HL-60/S4 treated with phorbol 12-myristate 13-acetate at 8.2 ng/mL for 4 days and 3 days (cell line): ENCODE results near the gene OPRD1.
"Not testable (repeated sequence)": the region's sequence is repeated elsewhere in the genome, so short reads cannot be mapped to it uniquely, and the experiment has no call there.

ENCODE experiments used
- in situ Hi-C: fragments of 300-500 bp; cut with MboI; formaldehyde crosslinking; loops from 2 replicates; pipeline ENCODE4 v1.15.0; 2022; ENCODE audit warnings: low sequenced_read_pairs

Gene OPRD1

DNA sequence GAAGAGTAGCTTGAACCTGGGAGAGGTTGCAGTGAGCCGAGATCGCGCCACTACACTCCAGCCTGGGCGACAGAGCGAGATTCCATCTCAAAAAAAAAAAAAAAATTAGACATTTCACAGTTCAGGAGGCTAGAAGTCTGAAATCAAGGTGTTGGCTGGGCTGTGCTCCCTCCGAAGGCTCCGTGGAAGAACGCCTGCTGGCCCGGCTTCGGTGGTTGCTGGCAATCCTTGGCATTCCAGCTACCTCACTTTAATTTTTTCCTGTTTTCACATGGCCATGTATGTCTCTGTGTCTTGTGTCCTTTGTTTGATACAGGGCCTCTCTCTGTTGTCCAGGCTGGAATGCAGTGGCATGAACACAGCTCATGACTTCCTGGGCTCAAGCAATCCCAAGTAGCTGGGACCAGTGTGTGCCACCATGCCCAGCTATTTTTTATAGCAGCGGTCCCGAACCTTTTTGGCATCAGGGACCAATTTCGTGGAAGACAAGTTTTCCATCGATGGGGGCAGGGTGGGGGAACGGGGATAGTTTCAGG is 24.5 kb downstream of the OPRD1 start:
- in situ Hi-C loops, result no loop called here

DNA sequence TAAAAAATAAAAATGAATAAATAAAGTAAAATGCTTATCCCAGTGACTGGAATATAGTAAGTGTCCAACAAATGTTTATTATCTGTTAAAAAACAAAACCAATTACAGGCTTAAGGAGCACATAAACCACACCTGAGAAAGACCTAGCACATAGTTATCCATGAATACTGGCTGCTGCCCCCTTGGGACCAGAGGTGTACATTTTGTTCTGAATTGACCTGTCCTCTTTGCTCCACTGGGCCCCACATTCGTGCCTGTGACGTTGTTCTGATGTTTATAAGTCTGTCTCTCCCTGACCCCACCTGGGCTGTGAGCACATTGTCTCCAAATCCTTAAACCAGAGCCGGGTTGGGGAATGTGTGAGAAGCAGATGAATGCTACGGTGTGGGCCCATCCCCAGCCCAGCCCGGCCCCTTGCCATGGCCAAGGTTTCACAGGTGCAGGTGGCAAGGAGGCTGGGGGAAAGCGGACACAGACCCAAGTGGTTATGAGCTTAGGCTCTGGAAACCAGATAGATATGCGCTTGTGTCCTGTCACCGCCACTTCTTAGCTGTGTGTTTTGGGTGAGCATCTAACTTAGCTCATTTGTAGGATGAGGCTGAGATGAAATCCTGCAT is 29.1 kb downstream of the OPRD1 start:
- in situ Hi-C loops, result no loop called here

DNA sequence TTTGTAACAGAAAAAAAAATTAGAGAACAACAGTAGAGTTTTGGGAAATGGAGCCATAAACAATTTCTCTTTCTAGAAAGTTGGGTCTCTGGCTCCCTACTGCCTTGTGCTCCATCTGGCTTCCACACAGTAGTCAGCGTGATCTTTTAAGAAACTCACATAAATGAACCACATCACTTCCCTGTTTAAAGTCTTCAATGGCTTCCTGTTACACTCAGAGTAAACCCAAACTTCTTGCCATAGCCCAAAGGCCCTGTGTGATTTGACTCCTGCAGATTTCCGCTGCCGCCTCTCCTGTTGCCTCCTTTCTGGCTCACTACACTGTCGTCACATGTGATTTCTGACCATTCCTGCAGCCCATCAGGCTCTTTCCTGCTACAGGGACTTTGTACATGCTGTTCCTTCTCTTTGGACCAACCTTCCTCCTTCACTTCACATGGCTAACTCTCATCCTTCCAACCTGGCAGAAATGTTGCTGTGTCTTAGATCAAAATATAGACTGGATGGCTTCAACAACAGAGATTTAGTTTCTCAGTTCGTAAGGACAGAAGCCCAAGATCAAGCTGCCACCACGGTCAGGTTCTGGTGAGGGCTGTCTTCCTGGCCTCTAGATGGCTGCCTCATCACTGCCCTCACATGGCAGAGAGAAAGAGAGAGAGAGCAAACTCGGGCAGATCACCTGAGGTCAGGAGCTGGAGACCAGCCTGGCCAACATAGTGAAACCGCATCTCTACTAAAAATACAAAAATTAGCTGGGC is 34.0 kb downstream of the OPRD1 start:
- in situ Hi-C loops, result no loop called here

DNA sequence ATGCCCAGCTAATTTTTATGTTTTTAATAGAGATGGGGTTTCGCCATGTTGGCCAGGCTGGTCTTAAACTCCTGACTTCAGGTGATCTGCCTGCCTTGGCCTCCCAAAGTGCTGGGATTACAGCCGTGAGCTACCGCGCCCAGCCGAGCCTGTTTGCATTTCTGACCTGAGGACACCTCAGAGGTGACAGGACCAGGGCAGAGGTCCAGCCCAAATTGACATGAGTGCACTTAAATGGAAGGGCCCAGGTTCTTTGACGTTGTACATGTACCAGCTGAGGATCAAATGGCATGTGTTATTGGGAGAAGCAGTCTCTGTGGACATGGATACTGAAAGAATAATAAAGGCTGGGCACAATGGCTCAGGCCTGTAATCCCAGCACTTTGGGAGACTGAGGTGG is 35.2 kb downstream of the OPRD1 start:
- in situ Hi-C loops, result not testable (repeated sequence)

DNA sequence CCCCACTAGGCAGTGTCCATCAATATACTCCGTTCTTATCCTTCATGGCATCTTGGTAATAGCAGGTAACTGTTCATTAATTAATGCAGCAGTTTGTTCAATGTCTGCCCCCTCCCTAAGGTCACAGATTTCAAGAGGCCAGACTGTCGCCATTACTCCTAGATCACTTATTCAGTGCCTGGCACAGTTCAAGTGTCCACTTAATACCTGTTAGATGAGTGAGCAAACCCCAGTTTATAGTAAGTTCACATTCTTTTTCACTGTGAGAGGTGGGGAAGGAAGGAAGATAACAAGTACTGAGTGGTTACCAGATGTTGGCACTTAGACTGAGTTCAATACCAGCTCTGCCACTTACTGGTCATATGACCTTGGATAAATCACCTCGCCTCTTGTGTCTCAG is 36.4 kb downstream of the OPRD1 start:
- in situ Hi-C loops, result no loop called here

DNA sequence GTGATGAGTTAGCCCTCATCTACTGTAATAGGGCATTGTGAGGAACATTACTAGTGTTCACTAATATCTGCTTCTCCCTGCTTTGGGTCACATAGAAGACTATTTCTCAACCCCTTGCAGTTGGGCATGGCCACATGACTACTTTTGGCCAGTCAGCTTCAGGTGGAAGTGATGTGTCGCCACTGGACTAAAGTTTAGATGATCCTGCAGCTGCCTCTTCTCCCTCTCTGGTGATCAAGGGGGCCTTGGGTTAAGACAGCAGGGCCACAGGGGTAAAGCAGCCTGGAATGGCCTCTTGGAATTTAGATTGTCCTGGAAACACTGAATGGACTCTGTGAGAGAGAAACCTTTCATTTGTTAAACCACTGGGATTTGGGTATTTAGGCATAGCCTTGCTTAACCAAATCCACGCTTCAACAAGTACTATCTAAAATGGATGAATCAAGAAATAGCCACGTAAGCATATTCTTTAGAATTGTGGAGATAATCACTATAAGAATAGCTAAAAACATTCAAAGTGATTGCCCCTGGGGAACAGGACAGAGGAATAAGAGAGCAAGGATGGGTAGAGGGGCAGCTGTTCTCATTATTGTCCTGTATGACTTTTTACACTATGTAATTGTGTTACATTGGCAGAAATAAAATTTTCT is 41.2 kb downstream of the OPRD1 start:
- in situ Hi-C loops, result no loop called here

DNA sequence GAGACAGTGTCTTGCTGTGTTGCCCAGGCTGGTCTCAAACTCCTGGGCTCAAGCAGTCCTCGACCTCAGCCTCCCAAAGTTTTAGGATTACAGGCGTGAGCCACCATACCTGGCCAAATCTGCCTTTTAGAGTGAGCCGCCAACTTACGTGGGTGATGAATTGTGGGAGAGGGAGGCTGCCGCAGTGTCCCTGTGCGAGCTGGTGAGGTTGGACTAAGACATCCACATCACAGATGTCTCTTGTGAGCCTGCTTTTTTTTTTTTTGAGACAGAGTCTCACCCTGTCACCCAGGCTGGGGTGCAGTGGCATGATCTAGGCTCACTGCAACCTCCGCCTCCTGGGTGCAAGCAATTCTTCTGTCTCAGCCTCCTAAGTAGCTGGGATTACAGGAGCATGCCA is 42.4 kb downstream of the OPRD1 start:
- in situ Hi-C loops, result not testable (repeated sequence)

DNA sequence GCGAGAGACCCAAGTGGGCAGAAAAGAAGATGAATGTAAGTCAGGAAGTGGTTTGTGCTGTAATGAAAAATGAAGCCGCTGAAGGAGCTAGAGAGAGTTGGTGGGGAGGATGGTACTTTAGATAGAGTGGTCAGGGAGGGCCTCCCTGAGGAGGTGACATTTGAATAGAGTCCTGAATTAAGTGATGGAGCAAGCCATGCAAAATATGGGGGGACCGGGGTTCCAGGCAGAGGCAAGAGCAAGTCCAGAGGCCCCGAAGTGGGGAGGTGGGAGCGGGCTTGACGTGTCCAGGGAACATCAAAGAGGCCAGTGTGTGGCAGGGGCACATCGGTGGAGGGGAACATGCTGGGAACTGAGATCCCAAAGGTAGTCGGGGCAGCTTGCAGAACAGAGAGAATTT is 43.1 kb downstream of the OPRD1 start:
- in situ Hi-C loops, result no loop called here

DNA sequence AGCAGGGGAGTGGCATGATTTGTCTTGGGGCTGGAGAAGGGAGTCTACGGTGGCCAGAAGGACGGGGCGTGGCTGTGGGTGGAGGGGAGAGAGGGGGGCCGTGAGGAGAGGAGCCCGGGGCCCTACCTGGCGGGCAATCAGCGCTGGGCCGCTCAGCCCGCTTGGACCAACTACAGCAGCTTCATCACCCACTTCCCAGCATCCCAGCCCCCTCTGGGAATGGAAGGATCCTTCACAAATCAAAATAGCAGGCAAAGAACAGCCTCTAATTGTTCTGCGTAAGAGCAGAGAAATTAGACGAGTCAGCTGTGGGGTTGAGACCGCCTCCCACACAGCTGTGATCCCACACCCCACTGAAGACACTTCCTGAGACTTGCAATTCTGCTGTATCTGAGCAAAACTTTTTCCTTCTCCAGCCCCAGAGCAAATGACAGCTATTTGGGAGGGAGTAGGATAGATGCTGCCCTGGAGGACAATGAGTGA is 43.5 kb downstream of the OPRD1 start:
- in situ Hi-C loops, result no loop called here

DNA sequence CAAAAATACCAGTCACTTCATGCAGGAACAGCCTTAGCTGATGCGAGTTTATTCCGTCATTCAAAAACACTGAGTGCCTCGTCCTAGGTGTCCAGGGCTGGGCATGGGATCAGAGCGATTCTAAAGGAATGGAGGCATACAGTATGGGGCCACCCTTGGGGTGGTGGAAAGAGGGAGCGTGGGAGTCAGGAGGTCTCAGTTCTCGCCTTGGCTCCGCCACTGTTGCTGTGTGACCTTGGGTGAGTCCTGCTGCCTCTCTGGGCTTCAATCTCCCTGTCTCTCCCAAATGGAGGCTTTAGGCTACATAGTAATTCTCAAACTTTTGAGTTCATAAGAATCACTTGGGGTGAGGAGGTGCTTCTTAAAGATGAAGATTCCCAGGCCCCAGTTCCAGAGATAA is 44.0 kb downstream of the OPRD1 start:
- in situ Hi-C loops, result no loop called here

DNA sequence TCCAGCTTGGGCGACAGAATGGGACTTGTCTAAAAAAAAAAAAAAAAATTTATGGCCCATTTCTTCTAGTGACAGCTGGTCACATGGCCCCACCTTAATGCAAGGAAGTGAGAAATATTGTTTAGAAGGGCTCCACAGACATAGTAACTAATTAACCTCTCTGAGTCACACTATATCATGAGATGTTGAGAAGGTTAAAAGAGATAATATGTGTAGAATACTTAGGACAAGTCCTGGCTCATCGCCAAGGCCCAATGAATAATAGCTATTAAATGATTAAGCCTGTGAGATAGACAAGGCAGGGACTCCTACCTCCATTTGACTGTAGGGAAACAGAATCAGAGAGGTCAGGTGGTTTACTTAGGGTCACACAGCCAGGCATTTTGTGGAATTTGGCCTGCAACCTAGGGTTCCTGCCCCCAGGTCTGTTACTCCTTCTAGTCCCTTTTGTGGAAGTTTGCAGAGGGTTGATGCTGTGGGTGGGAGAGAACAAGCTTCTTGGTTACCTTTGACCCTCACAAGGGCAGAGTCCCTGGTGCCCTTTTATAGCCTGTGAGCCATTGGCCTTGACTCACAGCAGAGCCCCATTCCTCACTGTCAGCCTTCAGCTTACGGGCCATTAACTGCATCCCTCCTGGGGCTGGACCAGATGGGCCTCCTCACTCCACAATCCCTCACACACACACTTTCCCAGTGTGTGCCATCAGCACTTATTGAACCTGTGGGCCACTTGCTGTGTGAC is 48.5 kb downstream of the OPRD1 start:
- in situ Hi-C loops, result no loop called here

DNA sequence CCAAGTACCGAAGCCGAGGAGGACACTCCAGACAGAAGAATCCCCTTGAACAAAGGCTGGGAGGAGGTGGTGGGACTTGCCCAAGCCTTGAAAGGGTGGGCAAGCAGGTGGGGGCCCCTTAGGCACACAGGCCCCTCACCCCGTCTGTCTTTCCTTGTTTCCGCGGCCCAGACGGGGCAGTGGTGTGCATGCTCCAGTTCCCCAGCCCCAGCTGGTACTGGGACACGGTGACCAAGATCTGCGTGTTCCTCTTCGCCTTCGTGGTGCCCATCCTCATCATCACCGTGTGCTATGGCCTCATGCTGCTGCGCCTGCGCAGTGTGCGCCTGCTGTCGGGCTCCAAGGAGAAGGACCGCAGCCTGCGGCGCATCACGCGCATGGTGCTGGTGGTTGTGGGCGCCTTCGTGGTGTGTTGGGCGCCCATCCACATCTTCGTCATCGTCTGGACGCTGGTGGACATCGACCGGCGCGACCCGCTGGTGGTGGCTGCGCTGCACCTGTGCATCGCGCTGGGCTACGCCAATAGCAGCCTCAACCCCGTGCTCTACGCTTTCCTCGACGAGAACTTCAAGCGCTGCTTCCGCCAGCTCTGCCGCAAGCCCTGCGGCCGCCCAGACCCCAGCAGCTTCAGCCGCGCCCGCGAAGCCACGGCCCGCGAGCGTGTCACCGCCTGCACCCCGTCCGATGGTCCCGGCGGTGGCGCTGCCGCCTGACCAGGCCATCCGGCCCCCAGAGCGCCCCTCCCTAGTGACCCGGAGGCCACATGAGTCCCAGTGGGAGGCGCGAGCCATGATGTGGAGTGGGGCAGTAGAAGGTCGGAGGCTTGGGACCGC is 50.8 kb downstream of the OPRD1 start:
- in situ Hi-C loops, result no loop called here

DNA sequence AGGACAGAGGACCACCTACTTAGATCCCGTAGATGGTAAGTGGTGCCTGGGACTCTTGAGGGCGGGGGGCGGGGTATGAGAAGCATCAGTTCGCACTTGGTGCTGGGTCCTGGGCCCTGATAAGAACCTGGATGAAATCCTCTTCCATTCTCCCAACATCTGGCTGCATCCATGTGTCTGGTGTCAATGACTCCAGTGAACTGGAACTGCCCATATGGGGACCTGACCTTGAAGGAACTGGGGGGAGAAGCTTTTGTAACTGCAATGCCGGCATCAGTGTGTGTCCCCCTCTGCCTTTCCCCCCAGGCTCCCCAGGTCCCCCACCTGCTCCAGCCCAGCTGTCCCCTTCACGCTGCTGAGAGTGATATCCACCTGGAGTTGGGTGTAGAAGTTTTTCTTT is 52.7 kb downstream of the OPRD1 start:
- in situ Hi-C loops, result loop anchor here (5.0 kb wide), 1 partner anchor 77 kb away; no protein-coding TSS in a partner anchor

DNA sequence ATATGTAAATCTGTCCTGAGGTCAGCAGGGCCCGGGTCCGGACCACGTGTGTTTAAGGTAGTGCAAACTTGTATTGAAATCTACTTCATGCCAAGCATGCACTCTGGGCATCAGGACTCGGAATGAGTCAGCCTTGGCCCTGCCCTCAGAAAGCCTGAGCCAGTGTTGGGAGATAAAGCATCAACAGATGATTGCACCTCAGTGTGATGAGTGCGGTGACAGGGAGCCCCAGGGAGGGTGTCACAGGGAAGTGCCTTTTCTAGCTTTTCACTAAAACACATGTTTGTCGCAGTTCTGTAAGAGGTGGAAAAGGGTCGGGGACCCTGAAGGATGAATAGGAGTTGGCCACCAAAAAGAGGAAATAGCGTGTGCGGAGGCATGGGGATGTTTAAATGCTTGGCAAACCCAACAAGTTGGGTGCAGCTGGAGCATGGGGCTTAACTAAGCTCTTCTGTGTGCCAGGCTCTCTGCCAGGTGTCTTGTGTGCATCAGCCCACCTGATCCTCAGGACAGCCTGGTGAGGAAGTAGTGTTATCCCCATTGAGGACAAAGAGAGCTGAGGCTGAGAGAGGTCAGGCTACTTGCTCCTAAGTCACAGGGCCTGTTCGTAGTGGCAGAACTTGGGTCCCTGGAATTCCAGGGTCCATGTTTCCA is 54.2 kb downstream of the OPRD1 start:
- in situ Hi-C loops, result loop anchor here (5.0 kb wide), 1 partner anchor 79 kb away; no protein-coding TSS in a partner anchor

DNA sequence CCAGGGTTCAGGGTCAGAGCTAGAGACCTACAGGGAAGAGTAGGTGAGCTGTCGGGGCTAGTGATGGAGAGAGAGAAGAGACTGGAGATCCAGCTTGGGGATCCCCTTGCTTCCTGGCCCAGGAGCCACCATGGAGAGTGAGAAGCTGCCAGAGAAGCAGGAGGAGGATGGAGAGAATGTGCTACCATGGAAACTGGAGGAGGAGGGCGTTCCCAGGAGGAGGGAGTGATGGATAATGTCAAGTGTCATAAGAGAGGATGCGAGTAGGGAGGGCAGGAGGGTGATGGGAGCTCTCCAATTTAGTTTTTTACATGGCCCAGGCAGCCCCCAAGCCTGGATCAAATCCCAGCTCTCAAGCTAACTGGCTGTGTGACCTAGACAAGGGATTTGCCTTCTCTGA is 55.9 kb downstream of the OPRD1 start:
- in situ Hi-C loops, result loop anchor here (5.0 kb wide), 1 partner anchor 81 kb away; no protein-coding TSS in a partner anchor

DNA sequence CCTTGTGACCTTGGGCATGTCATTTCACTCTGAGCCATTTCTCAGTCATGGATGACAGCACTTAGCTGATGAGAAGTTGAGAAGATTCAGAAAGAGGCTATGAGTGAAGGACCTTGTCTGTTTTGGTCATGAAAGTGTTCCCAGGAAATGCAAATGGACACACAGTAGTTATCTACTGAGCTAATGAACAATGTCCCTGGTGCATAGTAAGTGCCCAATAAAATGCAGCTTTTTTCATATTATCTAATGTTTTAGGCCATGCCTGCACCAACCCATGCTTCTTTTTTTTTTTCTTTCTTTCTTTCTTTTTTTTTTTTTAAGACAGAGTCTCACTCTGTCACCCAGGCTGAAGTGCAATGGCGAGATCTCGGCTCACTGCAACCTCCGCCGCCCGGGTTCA is 58.0 kb downstream of the OPRD1 start:
- in situ Hi-C loops, result loop anchor here (5.0 kb wide), 1 partner anchor 83 kb away; no protein-coding TSS in a partner anchor

DNA sequence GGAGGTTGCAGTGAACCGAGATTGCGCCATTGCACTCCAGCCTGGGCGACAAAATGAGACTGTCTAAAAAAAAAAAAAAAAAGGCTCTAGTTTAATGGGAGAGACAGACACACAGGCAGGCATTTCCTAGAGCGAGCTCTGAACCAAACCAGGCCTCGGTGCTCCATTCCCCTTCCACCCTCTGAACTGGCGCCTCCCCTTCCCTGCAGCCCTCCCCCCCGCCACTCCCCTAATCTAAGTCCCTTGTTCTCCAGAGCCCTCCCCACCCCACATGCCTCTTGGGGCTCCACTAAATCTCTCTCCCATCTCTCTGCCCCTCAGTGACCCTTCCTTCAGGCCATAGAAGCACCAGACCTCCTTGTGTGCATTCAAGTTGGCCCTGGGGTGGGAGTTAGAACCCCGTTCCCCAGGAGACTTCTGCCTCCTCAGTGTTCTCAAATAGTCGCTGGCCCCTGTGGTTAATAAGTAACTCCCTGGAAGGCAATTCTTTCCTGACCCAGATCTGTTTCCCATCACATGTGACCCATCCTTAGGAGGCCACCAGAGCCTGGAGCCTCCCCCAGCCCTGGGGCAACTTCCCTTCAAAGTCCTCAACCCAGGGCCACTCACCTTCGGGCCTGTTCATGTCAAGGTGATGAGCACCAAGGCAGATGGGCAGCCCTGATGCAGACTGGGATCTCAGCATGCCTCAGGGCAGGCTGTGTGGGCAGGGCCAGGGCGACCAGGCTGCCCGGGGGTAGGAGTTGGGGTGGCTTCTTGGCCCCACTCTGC is 59.8 kb downstream of the OPRD1 start:
- in situ Hi-C loops, result no loop called here

DNA sequence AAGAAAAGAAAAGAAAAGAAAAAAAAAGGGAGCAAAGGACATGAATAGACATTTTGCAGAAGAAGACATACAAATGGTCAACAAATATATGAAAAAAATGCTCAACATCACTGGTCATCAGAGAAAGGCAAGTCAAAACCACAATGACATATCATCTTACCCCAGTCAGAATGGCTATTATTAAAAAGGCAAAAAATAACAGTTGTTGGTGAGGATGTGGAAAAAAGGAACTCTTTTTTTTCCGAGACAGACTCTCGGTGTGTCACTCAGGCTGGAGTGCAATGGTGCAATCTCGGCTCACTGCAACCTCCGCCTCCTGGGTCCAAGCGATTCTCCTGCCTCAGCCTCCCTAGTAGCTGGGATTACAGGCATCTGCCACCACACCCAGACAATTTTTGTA is 63.2 kb downstream of the OPRD1 start:
- in situ Hi-C loops, result loop anchor here (25.0 kb wide), 1 partner anchor 162 kb away; no protein-coding TSS in a partner anchor
